HepG2 (cell line): ENCODE measurements around the gene TAF4B. TPM values are rescaled to one million over a fixed set of nuclear protein-coding genes. Genes with fewer than 3 reads are reported as not detected.

Experiments used
- ATAC-seq: fragments of 200-7000 bp; cut with Tn5 transposase; 3 replicates; pipeline ENCODE4 v1.9.1; 2020; ENCODE audit warnings: mild to moderate bottlenecking, moderate library complexity
- BruUV-seq: library from RNA; stranded (reverse); fragments of 400-500 nt; replicated peaks from 2 replicates; lab custom pipeline; 2021; lab: Mats Ljungman, UMichigan
- CTCF ChIA-PET: fragments of 300-600 bp; formaldehyde crosslinking; extraction: SDS; loops from one replicate; lab custom pipeline; 2021; ENCODE audit warnings: low total read pairs, inconsistent platforms, low intra/inter-chr PET ratio; lab: Yijun Ruan, JAX
- POLR2A ChIA-PET: fragments of 350-600 bp; sonication (Branson Sonifier 250); formaldehyde crosslinking; loops from one replicate; lab custom pipeline; 2020; ENCODE audit warnings: antibody characterized with exemption, inconsistent platforms; lab: Yijun Ruan, JAX
- DNase-seq: peaks from one replicate; pipeline ENCODE4 v3.0.0-alpha.2; 2015; ENCODE audit warnings: low spot score
- FAIRE-seq: peaks from 3 replicates; lab custom pipeline; 2011; peaks lifted over from hg19 to GRCh38; lab: Jason Lieb, UNC
- H2AFZ ChIP-seq: one replicate; pipeline ENCODE4 v1.6.1; 2011; ENCODE audit warnings: low read length, inconsistent platforms
- H3K27ac ChIP-seq: fragments of 300-600 bp; 3 replicates; pipeline ENCODE4 v1.8.0; 2011; ENCODE audit warnings: mixed run types, mild to moderate bottlenecking, mixed read lengths, low read length, inconsistent platforms; ENCODE audit not compliant: insufficient read depth; ENCODE audit errors: extremely low read length
- H3K27me3 ChIP-seq, 2 experiments: fragments of 200-600 bp in 1 of 2; 2 replicates in 1 of 2; 3 replicates in 1 of 2; pipeline versions ENCODE4 v1.6.0 to v1.8.0; 2011; ENCODE audit warnings: low read length in 2 of 2, mild to moderate bottlenecking in 2 of 2, moderate library complexity in 2 of 2, inconsistent platforms in 1 of 2; ENCODE audit not compliant: insufficient read depth in 2 of 2, control insufficient read depth in 1 of 2
- H3K36me3 ChIP-seq, 2 experiments: fragments of 200-600 bp in 1 of 2; replicated peaks in 1 of 2; 2 replicates in 1 of 2; 3 replicates in 1 of 2; pipeline versions ENCODE4 v1.5.1 to v1.8.0; 2011; ENCODE audit warnings: low read length in 2 of 2, inconsistent platforms in 1 of 2; ENCODE audit not compliant: insufficient read depth in 2 of 2, control insufficient read depth in 1 of 2
- H3K4me1 ChIP-seq: 2 replicates; pipeline ENCODE4 v1.5.1; 2012; ENCODE audit warnings: low read length, inconsistent platforms; ENCODE audit not compliant: insufficient read depth
- H3K4me2 ChIP-seq: 2 replicates; pipeline ENCODE4 v1.6.0; 2011; ENCODE audit warnings: low read depth, low read length, inconsistent platforms
- H3K4me3 ChIP-seq, 3 experiments: fragments of 200-600 bp in 1 of 3; sonication (generic), shearing (Covaris generic) in 1 of 3; replicated peaks in 1 of 3; 2 replicates each; pipeline ENCODE4 v1.5.1; 2011 to 2016; ENCODE audit warnings: low read length in 3 of 3, inconsistent platforms in 2 of 3, low read depth in 2 of 3, mild to moderate bottlenecking in 2 of 3, control low read depth in 1 of 3, mixed read lengths in 1 of 3; ENCODE audit not compliant: insufficient read depth in 1 of 3
- H3K79me2 ChIP-seq: one replicate; pipeline ENCODE4 v1.6.1; 2011; ENCODE audit warnings: low read length, inconsistent platforms; ENCODE audit not compliant: insufficient read depth
- H3K9ac ChIP-seq: 2 replicates; pipeline ENCODE4 v1.6.0; 2011; ENCODE audit warnings: mild to moderate bottlenecking, low read depth, low read length, inconsistent platforms; ENCODE audit not compliant: insufficient read depth
- H3K9me3 ChIP-seq: 2 replicates; pipeline ENCODE4 v1.5.1; 2012; ENCODE audit warnings: mild to moderate bottlenecking, low read length
- H4K20me1 ChIP-seq: 2 replicates; pipeline ENCODE4 v1.6.0; 2011; ENCODE audit warnings: inconsistent platforms, mild to moderate bottlenecking, low read length, moderate library complexity; ENCODE audit not compliant: insufficient read depth
- FIP1L1 ChIP-seq: fragments of 200-400 bp; formaldehyde crosslinking; IDR thresholded peaks from 2 replicates; pipeline ENCODE4 v1.6.1; 2018; ENCODE audit warnings: low read depth, mild to moderate bottlenecking, low read length, moderate library complexity, borderline replicate concordance; ENCODE audit not compliant: insufficient read depth
- RBM39 ChIP-seq: fragments of 200-400 bp; formaldehyde crosslinking; IDR thresholded peaks from one replicate; pipeline ENCODE4 v1.6.1; 2018; ENCODE audit warnings: antibody characterized with exemption, mild to moderate bottlenecking, low read depth, low read length; ENCODE audit not compliant: poor library complexity, severe bottlenecking
- TBP ChIP-seq: sonication (generic); formaldehyde crosslinking; IDR thresholded peaks from 2 replicates; pipeline ENCODE4 v1.5.0; 2020; ENCODE audit warnings: missing genetic modification reagents
- U2AF1 ChIP-seq: fragments of 200-400 bp; formaldehyde crosslinking; optimal IDR thresholded peaks from 2 replicates; pipeline ENCODE3; 2017; ENCODE audit warnings: mild to moderate bottlenecking, low read depth, low read length
- ZIK1 ChIP-seq: sonication (generic); formaldehyde crosslinking; IDR thresholded peaks from 2 replicates; pipeline ENCODE4 v1.5.0; 2020; ENCODE audit warnings: mild to moderate bottlenecking, low read depth, missing genetic modification reagents, borderline replicate concordance
- ZNF703 ChIP-seq: sonication (generic); formaldehyde crosslinking; IDR thresholded peaks from 2 replicates; pipeline ENCODE4 v1.5.1; 2020; ENCODE audit warnings: missing genetic modification reagents, mild to moderate bottlenecking, moderate library complexity, borderline replicate concordance
- WGBS: methylation state at CpG from one replicate; pipeline ENCODE4 v1.1.6; 2017; ENCODE audit warnings: low lambda C conversion rate; 5-methylcytosine and 5-hydroxymethylcytosine counted together
- in situ Hi-C: cut with HindIII; loops from 2 replicates; pipeline ENCODE4 v1.10.0; 2017; ENCODE audit warnings: low pct_unique_long_range_greater_than_20kb; ENCODE audit not compliant: extremely low pct_ligation_motif_present
- intact Hi-C: fragments of 100-400 bp; cut with micrococcal nuclease; formaldehyde crosslinking; loops from one replicate; pipeline ENCODE4 v1.10.0; 2022; ENCODE audit not compliant: unreplicated experiment
- polyA plus RNA-seq, 8 experiments: library from polyadenylated mRNA; depleted of rRNA in 3 of 8; stranded (reverse) in 7 of 8; unstranded in 1 of 8; fragments of >200 nt; fragmentation: Illumina TruSeq in 4 of 8; extraction: Trizol in 4 of 8; gene quantifications; 2 replicates each; pipeline versions ENCODE4 v1.2.1 to v1.2.3, GENCODE V29; 2011 to 2016; ENCODE audit warnings: low read depth in 4 of 8, missing spikeins in 1 of 8, mixed read lengths in 1 of 8; ENCODE audit not compliant: insufficient read depth in 1 of 8
- total RNA-seq, 5 experiments: library from RNA; depleted of rRNA; stranded (reverse); fragments of >200 nt; fragmentation: Illumina TruSeq; extraction: Trizol; gene quantifications; 2 replicates each; pipeline ENCODE4 v1.2.3, GENCODE V29; 2016; ENCODE audit warnings: low read depth in 1 of 5
- TF ChIP-seq, protein P1 (sequence below): fragments of 450-650 bp; IDR thresholded peaks from 2 replicates; pipeline ENCODE4 v1.6.1; 2016
- TF ChIP-seq, protein P2 (sequence below): IDR thresholded peaks from 2 replicates; pipeline ENCODE4 v1.6.1; 2016; ENCODE audit warnings: low read depth, control low read depth

TAF4B gene
- total and polyA plus RNA-seq, 2 of the 13 experiments (the other 11 are each of a cell fraction or from before 2014, with no cell fraction given), result 2.2 to 3.8 TPM

DNA sequence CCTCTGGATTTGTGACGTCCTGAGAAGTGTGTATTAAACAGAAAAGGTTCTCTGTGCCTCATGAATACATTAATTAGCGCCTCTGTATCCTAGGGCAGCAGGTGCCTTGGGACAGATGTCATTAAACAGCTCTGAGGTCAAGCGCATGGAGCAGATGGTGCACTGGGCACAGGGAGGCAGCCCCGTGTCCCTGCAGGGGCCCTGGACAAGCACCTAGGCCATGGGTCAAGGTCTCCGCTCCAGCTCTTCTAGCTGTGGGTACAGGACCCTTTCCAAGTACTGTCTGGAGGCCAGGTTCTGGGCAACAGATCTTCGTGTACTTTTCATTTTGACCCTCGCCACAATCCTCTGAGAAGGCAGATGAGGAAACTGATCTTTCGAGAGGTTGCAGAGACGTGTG is 195.7 kb downstream of the TAF4B start:
- Histone ChIP-seq H3K36me3 (no peaks in the 10 kb centered on the region), H3K27me3 (peaks cover 0 to 59% of the 10 kb centered on the region in 2 experiments; a peak in 4 of 5 replicates), H3K9ac (no peak overlapping the region), H3K4me2 (no peak overlapping the region), H2AFZ (no peak overlapping the region), H4K20me1 (no peaks in the 10 kb centered on the region; the same call in 1 of the 2 replicates), H3K4me1 (peaks cover 14% of the 10 kb centered on the region; the same call in 1 of the 2 replicates), H3K9me3 (no peaks in the 10 kb centered on the region), H3K27ac (no peak overlapping the region), H3K79me2 (no peaks in the 10 kb centered on the region), H3K4me3 (no peak overlapping the region)
- BruUV-seq, result no TSS peak
- ATAC-seq, result peak; percentile 34; the same call in 2 of the 3 replicates
- in situ Hi-C loops (no loop called here), intact Hi-C loops (no loop called here)
- POLR2A ChIA-PET, result no interaction called here
- 29% methylated on average over 3 of the region's 9 CpGs for WGBS
- CTCF ChIA-PET, result no interaction called here
- FAIRE-seq, result no peak
- TF ChIP-seq, protein P1, sequence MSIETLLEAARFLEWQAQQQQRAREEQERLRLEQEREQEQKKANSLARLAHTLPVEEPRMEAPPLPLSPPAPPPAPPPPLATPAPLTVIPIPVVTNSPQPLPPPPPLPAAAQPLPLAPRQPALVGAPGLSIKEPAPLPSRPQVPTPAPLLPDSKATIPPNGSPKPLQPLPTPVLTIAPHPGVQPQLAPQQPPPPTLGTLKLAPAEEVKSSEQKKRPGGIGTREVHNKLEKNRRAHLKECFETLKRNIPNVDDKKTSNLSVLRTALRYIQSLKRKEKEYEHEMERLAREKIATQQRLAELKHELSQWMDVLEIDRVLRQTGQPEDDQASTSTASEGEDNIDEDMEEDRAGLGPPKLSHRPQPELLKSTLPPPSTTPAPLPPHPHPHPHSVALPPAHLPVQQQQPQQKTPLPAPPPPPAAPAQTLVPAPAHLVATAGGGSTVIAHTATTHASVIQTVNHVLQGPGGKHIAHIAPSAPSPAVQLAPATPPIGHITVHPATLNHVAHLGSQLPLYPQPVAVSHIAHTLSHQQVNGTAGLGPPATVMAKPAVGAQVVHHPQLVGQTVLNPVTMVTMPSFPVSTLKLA, result no peak
- TF ChIP-seq ZNF703, result no peak
- no peak for TF ChIP-seq U2AF1
- no peak for TF ChIP-seq ZIK1
- TF ChIP-seq TBP (CRISPR knock-in tag), result no peak
- DNase-seq, result no peak

DNA sequence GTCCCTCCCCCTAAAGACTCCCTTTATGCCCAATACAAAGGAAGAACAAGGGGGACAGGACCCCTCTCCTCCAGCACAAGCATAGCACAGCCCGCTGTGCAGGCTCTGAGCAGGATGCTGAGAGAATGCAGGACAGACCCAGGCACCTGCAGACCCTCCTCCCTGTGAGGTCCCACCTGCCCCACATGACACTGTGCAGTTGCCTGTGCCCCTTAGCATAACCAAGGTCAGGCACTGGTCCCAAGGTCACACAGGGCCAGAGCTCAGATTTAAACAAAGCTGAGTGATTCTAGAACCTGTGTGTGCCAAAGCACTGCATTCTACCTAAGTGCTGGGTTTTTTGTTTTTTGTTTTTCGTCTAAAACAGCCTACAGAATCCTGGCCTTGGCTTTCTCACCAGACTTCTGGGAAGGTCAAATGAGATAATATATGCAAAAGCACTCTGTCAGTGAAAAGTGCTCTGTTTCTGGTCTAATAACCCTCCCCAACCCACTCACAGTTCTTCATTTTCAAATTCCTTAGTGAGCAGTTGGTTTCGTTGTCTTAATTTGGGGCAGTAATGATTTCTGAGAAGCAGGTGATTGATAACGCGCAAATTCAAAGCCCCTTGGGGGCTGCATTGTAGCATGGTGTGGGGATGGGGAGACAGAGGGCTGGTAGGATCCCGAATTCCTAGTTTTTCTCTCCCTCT is 196.4 kb downstream of the TAF4B start:
- Histone ChIP-seq H3K79me2 (no peaks in the 10 kb centered on the region), H3K27ac (no peak overlapping the region), H3K9me3 (no peaks in the 10 kb centered on the region), H3K4me2 (no peak overlapping the region), H3K9ac (no peak overlapping the region), H4K20me1 (no peaks in the 10 kb centered on the region; the same call in 1 of the 2 replicates), H2AFZ (no peak overlapping the region), H3K4me3 (no peak overlapping the region), H3K27me3 (peaks cover 0 to 59% of the 10 kb centered on the region in 2 experiments; a peak in 4 of 5 replicates), H3K36me3 (no peaks in the 10 kb centered on the region), H3K4me1 (peaks cover 14% of the 10 kb centered on the region; the same call in 1 of the 2 replicates)
- intact Hi-C loops (no loop called here), in situ Hi-C loops (no loop called here)
- CTCF ChIA-PET, result no interaction called here
- POLR2A ChIA-PET, result no interaction called here
- no TSS peak for BruUV-seq
- WGBS, result 29% methylated on average over 6 of the region's 6 CpGs
- FAIRE-seq, result no peak
- no peak for TF ChIP-seq FIP1L1
- TF ChIP-seq, protein P2, sequence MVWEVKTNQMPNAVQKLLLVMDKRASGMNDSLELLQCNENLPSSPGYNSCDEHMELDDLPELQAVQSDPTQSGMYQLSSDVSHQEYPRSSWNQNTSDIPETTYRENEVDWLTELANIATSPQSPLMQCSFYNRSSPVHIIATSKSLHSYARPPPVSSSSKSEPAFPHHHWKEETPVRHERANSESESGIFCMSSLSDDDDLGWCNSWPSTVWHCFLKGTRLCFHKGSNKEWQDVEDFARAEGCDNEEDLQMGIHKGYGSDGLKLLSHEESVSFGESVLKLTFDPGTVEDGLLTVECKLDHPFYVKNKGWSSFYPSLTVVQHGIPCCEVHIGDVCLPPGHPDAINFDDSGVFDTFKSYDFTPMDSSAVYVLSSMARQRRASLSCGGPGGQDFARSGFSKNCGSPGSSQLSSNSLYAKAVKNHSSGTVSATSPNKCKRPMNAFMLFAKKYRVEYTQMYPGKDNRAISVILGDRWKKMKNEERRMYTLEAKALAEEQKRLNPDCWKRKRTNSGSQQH (CRISPR knock-in tag), result no peak
- no peak for TF ChIP-seq RBM39
- ATAC-seq, result peak; percentile 53
- no peak for DNase-seq
